ENCODE results near the gene APBB1IP.

The APBB1IP gene

GRCh38 chr10:26441491-26442214 is 3.5 kb downstream of the APBB1IP start:
- H3K4me3 ChIP-seq (ENCODE audit: low read depth, low read length) = peak overlapping the region; percentile 17; the same call in 1 of the 2 replicates
- DNase-seq (ENCODE audit: low read depth) = no peak
- no peak for TF ChIP-seq CTCF (IDR thresholded peaks at IDR 0.05; ENCODE audit: low read depth, low read length, missing control alignments)

- no peak for DNase-seq (ENCODE audit: low read depth)
- no peak overlapping the region; the same call in 1 of the 2 replicates for H3K4me3 ChIP-seq (ENCODE audit: low read depth, low read length)
- TF ChIP-seq CTCF (IDR thresholded peaks at IDR 0.05; ENCODE audit: low read depth, low read length, missing control alignments) = peak; percentile 18
Measured at GRCh38 chr10:26445411-26446031, 7.4 kb downstream of the APBB1IP start.

GRCh38 chr10:26446258-26446657 is 8.1 kb downstream of the APBB1IP start:
- H3K4me3 ChIP-seq (ENCODE audit: low read depth, low read length) = no peak overlapping the region
- no peak for DNase-seq (ENCODE audit: low read depth)
- TF ChIP-seq CTCF (IDR thresholded peaks at IDR 0.05; ENCODE audit: low read depth, low read length, missing control alignments) = no peak

DNA sequence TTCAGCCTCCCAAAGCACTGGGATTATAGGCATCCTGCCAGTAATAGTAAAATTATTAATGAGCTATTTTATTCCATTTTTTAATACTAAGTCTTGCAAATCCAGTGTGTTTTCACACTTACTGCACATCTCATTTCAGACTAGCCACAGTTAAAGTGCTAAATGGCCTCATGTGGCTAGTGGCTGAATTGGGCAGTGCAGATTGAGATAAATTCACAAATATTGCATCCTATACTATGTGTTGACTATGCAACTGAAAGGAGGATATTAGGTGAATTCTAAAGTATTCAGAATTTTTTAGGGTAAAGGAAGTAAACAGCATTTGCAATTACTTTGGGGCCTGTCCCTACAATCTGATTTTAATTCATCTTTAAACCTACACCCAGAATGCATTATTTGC is 10.2 kb downstream of the APBB1IP start:
- DNase-seq (ENCODE audit: low read depth) = no peak
- no peak overlapping the region; the same call in 1 of the 2 replicates for H3K4me3 ChIP-seq (ENCODE audit: low read depth, low read length)
- peak; percentile 44 for TF ChIP-seq CTCF (IDR thresholded peaks at IDR 0.05; ENCODE audit: low read depth, low read length, missing control alignments)

GRCh38 chr10:26448706-26449435 is 10.7 kb downstream of the APBB1IP start:
- peak; percentile 80 for DNase-seq (ENCODE audit: low read depth)
- no peak for TF ChIP-seq CTCF (IDR thresholded peaks at IDR 0.05; ENCODE audit: low read depth, low read length, missing control alignments)
- H3K4me3 ChIP-seq (ENCODE audit: low read depth, low read length) = peak overlapping the region; percentile 10; the same call in 1 of the 2 replicates

GRCh38 chr10:26449726-26450125 is 11.6 kb downstream of the APBB1IP start:
- no peak overlapping the region for H3K4me3 ChIP-seq (ENCODE audit: low read depth, low read length)
- DNase-seq (ENCODE audit: low read depth) = no peak
- TF ChIP-seq CTCF (IDR thresholded peaks at IDR 0.05; ENCODE audit: low read depth, low read length, missing control alignments) = no peak
